ENCODE data around the gene THRB.

THRB gene

DNA sequence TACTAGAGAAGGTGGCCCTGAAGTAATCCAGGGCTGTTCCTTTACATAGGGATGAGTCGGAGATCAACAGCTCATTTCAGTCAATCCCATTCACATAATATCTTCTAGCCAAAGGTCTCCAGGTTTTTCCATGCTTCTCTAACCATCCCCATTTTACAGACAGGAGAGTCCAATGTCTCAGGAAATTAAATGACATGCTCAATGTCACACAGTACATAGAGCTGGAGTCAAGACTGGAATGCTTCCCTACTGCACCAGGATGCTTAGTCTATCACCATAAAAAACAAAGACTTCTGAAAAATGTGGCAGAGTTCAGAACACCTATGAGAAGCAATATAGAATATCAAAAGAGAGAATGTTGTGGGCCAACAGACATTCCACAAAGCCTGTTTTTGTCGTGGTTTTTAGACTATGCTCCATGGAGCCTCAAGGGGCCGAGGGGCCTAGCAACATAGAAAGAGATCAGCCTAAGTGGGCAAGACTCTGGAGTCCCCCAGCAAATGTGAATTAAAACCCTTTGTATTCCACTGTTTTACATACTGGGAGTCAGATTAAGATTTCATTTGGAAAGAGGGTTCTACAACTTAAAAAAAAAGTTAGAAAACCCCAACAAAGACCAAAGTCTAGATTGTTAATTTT lies 122.0 kb downstream of the THRB start:
- no peak for DNase-seq

DNA sequence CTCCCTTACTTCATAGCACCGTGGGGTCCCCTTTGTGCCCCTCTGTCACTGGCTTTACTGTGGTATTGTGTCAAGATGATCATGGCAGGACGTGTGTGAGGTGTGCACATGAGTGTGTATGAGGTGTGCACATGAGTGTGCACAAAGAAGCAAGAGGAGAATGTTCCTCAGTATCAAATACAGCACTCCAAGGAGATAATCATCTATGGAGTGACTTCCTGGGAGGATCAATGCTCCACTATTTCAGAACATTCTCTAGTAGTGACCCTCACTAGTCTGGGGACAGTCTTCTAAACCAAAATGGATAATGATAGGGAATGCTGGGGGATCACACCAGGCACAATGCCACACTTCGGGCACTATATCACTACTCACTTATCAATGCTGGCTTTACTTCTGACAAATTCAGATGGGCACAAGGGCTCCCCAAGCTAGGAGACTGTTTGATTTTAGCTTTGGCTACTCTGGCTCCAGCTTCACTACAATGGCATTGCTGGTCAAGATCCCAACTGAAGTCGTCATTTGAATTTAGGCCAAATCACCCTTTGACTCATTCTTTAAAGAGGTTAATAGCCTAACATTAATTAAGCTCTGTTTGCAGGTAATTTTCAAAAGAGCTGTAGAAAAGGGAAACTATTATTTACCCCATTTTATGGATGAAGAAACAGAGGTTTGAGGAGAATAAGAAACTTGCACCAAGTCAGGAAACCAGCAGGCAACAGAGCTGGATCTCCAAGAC lies 124.1 kb downstream of the THRB start:
- no peak for DNase-seq

DNA sequence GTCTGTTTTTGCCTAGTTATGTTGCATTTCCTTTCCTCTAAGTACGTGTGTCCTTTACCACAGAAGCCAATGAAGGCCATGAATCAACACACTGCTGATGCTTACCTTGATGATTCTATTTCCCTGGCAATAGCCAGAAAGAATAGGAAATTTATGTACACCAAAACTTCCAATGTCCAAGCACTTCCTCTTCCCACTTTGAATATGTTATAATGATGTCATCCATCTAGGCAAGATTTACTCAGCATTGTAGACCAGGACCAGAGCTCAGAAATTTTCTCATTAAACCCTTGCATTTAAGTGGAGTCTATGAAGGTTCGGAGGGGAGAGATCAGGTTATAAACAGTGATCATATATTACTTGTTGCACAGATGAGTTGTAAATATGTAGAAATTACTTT lies 126.0 kb downstream of the THRB start:
- no peak for DNase-seq

DNA sequence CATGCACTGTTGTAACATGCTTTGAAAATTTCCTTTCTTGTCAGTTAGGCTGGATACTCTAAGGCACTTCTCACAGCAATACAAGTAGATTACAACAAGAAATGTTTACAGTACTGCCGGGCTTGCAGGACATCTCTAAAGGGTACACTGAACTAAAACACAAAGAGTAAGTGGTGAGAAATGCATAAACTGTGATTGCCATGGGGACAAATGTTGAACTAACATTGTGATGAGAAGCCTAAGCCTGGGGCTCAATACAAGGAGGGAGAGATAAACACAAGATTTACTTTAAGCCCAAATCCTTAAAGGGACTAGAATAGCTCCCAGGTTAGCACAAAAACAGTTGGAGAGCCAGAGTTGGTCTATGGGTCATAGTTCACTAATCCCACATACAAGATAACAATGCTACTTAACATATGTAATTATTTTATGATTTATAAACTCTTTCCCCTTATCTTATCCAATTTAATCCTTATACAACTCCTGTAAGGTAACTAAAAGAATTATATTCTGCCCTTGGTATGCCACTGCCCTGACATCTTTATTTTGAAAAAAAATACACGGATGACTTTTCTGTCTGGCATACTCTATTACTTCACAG lies 126.9 kb downstream of the THRB start:
- DNase-seq: peak; percentile 41

DNA sequence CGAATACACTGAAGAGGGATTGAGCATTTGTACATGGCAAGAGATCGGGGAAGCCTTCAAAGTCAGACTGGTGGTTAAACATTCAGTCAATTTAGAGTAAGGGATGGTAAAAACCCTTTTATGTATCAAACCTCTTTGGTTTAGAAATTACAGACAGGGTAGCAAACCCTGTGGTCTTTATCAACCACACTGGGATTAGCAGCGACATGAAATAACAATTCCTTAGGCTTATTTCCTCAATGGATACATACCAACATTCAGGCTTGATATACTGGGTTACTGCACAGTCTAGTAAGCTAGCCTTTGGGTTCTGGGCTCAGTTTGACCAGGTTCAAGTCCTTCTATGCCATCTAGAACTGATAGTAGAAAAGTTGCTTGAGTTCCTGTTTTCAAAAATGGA lies 127.4 kb downstream of the THRB start:
- no peak for DNase-seq

DNA sequence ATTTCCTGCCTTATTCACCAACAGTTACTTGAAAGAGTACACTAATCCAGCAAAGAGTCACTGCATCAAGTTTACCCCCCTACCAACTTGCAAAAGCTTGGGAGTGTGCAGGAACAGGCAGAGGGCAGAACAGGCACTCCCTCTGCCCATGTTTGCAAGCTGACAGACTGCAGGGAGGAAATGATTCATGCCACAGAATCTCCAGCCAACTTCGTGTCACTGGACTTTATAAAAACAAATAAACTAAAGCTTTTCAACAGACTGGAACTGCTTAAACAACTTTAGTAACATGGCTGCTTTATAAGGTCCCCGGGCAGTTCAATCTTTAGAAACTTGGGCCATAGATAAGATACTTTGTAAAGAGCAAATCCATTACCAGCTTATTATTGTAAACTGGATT lies 129.5 kb downstream of the THRB start:
- DNase-seq: peak; percentile 21

DNA sequence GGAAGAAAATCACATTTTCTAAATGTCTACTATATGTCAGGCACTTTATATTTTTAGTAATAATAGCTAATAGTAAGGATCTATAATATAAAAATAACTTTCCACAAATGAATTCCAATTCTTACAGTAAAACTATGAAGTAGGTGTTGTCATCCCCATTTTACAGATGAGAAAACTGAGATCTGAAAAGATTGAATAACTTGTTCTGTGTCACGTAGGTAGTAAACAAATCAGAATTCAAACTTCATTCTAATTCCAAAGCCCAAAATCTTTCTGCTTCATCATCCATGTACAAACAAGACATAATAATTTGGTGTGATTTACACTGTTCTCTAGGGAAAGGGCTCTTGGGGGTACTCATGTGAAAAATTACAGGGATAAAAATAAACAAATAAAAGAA lies 130.3 kb downstream of the THRB start:
- no peak for DNase-seq

DNA sequence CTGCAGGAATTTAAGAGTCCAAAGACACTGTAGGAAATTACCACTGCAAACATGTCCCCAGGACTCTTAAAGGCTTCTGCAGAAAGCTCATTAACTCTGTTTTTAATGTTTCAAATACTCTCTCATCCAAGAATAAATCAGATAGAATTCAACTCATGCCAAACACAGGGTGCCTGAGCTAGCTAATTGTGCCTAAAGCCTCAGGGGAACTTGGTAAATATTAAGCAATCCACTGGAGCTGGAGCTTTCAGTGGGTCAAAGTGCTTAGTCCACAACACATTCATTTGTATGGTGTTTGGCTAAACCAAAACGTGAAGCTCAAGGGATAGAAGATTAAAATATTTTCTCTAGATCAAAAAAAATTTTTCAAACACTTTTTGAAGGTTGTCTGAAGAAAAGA lies 131.4 kb downstream of the THRB start:
- DNase-seq: no peak

DNA sequence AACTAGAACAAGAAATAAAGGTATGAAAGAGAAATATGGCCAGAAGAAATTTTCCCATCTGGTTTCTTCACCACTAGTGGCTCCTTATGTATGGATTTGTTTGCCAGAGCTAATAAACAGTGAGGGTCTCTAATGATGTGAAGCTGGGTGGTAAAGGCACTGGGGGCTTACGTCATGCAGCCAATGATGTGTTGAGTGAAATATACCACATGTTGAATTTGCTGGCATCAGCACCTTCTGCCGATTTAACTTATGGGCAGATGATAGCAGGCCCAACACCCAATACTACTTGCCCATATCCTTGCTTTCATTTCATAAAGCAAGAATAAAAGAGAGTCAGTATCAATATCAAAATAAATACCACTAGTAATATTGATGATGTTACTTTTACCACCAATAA lies 133.0 kb downstream of the THRB start:
- DNase-seq: no peak

DNA sequence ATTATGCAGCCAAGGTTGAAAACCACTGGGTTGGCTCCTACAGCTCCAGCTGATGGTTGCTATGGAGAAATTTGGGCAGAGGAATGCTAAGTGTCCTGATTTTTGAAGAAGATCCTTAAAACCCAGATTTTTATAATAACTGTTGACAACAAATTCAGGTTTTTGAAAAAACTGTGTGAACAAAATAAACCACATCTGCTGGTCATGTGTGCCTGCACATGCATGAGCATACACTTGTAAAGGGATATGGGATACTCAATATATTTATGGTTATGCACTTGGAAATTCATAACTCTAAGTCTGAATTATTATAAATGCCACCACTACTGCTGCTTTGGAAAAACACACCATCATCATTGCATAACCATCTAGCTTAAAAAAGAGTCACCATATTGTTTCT lies 133.7 kb downstream of the THRB start:
- DNase-seq: no peak

DNA sequence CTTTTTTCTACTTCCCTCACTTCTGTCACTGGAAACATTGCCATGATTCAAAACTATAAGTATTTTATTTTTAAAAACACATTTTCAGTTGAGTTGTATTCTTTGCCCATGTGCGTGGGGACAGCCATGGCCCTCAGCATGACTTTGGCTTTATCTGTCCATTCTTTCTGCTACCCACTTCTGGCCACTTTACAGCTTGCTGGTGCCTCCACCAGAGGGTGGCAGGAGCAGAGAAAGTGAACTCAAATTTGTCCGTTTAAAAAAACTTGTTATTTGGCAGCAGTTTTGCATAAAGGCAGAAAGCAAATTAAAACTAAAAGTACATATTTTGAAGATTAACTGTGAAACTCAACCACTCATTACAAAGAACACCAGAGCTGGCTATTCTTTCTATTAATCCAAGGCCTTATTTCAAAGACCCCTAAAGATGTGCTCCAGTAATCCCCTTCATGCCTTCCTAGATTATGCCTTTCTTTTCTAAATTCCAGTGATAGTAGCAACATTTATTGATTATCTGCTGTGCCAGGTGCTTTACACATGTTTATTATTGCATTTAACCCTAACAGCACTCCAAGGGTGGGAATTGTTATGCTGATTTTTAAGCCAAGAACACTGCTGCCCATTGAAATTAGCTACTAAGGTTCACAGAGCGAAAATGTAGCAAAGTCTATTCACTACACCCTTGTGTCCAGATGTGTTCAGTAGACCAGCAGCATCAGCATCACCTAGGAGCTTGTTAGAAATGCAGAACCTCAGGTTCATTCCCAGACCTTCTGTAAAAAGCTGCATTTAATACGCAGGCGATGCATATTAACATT lies 134.8 kb downstream of the THRB start:
- no peak for DNase-seq

DNA sequence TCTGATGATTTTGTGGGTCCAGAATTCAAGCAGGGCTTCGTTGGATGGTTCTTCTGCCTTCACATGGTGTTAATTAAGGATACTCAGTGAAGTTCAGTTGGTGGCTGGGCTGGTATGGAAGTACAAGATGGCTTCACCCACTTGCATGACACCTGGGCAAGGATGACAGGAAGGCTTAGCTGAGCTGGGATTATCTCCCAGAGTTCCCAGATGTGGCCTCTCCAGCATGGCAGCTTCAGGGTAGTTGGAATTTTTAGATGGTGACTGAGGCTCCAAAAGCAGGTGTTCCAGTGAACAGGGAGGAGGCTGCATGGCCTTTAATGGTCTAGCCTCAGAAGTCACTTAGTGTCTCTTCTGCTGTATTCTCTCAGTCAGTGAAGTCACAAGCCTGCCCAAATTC lies 135.5 kb downstream of the THRB start:
- DNase-seq: peak; percentile 25

DNA sequence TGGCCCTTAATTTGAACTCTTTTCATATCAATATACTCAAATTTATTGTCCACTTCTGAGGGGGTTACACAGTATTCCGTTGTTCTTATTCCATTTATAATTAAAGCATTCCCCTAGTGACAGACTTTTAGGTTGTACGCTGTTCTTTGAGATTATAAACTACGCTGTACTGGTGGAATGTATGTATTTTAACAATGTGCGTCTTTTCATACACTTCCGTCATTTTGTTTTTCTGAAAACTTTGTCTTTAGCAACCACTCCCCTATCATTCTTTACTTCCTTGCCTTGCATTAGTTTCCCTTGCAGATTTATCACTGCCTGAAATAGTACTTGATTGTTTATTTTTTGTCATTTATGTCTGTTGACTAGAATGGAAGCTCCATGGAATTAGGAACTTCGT lies 137.0 kb downstream of the THRB start:
- DNase-seq: no peak

DNA sequence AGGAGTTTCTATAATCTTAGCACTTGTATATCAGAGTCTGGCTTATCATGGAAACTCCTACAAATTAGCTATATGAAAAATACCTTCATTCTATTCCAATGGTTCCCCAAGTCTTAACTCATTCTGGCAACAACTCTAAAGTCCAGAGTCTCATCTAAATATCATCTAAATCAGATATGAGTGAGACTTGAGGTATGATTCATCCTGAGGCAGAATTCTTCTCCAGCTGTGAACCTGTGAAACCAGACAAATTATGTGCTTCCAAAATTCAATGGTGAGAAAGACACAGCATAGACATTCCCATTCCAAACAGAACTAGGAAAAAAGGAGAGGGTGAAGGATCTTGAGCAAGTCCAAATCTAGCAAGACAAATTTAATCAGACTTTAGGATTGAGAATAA lies 138.8 kb downstream of the THRB start:
- DNase-seq: no peak

DNA sequence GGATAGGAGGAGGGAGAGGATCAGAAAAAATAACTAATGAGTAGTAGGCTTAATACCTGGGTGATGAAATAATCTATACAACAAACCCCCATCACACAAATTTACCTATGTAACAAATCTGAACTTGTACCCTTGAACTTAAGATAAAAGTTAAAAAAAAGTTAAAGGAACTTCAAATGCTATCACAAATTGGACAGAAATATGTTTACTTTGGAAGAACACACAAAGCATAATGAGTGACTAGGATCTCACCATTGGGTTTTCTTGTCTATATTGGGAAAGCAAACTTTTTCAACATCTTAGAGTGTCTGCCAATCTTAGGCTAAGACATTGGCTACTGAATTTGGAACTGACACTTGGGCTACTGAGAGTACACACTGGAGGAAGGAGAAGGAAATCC lies 140.4 kb downstream of the THRB start:
- DNase-seq: no peak

DNA sequence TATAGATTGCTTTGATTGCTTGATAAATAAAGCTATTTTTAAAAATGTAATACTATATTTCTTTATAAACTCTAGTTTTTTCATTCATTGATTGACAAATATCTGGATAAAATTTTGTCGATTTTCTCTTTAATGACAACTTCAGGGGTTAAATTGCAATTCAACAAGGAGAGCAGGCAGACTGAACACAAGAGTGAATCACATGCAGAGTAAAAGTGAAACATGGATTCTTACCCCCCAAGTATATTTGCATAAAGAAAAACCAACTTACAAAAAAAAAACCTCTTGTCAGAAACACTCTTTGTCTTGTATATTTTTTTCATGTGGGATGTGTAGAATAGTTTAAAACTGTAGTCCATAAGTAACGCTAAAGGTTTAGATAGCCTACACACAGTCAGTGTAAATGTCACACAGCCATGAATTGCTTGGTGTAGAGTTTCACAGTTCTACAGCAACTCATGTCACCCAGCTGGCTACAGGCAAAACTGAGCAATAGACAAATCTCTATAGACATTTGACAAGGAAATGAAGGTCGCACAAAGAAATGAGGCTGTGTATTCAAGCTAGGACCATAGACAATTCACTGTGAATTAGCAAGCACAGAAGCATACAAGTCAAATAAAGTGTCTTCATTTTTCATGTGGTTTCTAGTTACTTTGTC lies 141.6 kb downstream of the THRB start:
- no peak for DNase-seq

DNA sequence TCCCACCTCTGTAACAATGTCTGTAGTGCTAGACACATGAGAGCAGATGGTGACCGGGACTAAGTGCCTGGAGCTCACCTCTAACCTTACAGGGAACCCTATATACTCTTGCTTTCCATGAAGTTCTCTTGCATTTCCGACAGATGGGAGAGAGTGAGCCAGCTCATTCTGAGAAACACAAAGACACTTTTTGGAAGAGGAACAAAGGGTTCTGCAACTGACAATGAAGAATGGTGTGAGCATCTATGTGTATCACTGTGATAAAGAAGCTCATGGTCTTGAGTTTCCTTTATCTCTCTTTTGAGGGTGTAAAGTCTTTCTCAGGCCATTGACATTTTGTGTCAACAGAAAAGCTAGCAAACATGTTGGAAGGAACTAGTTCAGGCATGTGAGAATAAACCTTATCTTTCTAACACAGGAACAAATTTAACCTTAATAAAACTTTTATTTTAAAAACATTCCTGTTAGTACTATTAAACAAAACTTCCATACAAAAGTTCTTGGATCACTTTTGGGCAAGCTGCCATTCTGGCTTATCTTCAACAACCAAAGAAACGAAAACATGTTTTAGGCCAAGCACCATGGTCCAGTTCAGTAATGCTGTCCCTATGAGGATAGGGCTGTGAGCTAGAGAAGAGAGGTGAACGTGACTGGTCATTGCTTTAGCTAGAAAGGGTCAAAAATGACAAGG lies 142.7 kb downstream of the THRB start:
- no peak for DNase-seq

DNA sequence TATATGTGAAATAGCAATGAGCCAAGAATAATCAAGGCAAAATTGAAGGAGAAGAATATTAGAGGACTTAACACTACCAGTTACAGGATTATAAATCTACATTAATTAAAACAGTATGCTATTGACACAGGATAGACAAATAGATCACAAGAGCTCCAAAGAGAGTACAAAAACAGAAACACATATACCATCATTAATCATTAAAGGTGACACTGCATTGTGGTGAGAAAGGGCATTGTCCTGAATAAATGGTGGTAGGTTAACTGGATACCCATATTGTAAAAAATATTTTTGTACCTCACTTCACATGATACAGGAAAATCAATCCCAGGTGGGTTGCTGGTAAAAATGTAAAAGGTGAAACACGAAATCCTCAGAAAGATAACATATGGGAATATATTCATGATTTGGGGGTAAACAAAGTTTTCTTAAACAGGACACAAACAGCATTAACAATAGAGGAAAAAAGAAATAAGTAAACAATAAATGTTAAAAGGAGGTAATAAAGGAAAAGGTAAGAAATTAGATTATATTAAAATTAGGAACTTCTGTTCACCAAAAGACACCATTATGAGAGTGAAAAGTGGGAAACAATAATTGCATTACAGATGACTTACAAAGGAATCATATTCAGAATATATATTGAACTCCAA lies 145.2 kb downstream of the THRB start:
- no peak for DNase-seq

DNA sequence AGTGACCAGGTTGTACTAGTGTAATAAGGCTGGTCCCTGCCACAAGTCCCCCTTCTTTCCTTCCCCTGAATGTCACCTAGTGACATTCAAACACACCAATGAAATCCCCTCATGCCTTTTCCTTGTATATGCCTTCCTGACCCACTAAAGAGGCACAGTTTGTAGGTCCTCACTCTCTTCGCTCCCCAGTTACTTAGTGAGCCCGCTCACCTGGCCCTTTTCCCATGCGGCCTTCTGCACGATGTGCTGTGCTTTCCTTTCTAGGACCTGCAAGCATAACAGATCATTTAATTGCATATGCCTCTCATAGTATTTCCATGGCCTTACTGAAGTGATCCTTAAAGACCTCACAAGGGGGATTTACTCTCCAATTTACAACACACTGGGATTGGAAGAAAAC lies 146.3 kb downstream of the THRB start:
- DNase-seq: no peak

DNA sequence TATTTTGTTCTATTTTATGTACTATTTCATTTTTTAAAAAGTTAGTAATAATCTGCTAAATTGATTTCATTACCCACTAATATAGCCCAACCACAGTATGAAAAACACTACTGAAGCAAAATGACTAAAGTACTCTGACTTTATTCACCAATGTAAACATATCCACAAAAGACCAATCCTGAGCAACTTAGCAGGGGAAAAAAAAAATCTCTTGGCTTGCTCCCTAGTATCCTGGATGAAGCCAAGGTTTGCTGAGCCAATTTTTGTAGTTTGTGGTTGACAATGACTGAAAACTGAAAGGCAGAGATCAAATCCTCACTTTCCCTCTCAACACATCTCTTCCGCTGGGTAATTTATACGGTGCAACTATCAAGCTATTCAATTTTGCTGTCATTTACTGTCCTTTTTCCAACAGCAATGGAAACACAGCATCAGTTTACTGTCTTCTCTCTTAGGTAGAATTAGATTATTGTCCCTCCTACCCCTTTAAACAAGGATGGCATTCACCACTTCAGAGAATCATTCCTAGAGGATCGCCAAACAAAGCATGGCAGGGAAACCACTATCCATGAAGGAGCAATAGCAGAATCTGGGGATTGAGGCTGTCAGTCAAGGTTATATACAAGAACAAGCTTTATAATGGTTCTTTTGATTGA lies 149.7 kb downstream of the THRB start:
- DNase-seq: no peak

DNA sequence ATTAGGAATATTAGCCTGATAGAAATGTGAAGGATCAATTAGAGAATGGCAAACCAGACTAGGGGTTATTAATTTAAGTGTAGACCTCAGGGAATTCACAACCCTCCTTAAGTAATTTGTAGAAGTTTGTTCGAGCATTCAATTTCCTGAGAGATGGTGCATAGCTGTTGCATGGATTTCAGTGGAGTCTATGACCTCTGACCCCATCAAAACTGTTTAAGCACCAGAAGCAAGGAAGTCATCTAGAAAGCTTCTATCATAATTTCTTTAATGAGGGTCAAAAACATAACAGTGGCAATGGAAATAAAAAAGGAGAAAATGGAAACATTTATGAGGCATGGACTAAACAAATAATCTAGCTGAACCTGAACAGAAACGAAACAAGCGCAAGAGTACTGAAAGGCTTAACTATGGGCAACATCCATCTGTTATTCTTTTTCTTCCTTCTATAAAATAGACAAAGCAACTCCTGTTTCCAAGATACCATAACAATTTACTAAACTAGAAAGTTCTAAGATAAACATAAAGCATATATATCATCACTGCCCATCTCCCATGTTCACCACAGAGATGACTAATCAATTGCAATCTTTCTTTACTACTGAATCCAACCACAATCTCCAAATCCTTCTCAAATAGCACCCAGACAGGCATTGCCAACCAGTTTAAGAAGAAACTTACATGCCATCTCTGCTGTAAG lies 151.4 kb downstream of the THRB start:
- no peak for DNase-seq
